HG03520 (cell line): ENCODE data around the gene HIPK3.
"Not testable (repeated sequence)": the region's sequence is repeated elsewhere in the genome, so short reads cannot be mapped to it uniquely, and the experiment has no call there.

ENCODE experiments used
- ATAC-seq: cut with Tn5 transposase; IDR thresholded peaks from one replicate; pipeline ENCODE4 v1.9.1; 2021; ENCODE audit warnings: mild to moderate bottlenecking, moderate library complexity; ENCODE audit not compliant: unreplicated experiment

HIPK3 gene

GRCh38 chr11:33258631-33259205 lies 1.5 kb downstream of the HIPK3 start:
- ATAC-seq: no peak

GRCh38 chr11:33259869-33260268 lies 2.7 kb downstream of the HIPK3 start:
- no peak for ATAC-seq

- ATAC-seq: not testable (repeated sequence)
Measured at GRCh38 chr11:33261350-33261749, 4.2 kb downstream of the HIPK3 start.

GRCh38 chr11:33262011-33262645 lies 4.9 kb downstream of the HIPK3 start:
- no peak for ATAC-seq

GRCh38 chr11:33263549-33263948 lies 6.4 kb downstream of the HIPK3 start:
- ATAC-seq: no peak

GRCh38 chr11:33264926-33265325 lies 7.7 kb downstream of the HIPK3 start:
- ATAC-seq: no peak

GRCh38 chr11:33266393-33267215 lies 9.4 kb downstream of the HIPK3 start:
- no peak for ATAC-seq

GRCh38 chr11:33268945-33269540 lies 11.9 kb downstream of the HIPK3 start:
- no peak for ATAC-seq

GRCh38 chr11:33269822-33270221 lies 12.6 kb downstream of the HIPK3 start:
- ATAC-seq: no peak

GRCh38 chr11:33271059-33271458 lies 13.9 kb downstream of the HIPK3 start:
- ATAC-seq: no peak

- ATAC-seq: no peak
Measured at GRCh38 chr11:33272338-33273107, 15.3 kb downstream of the HIPK3 start.

- no peak for ATAC-seq
Measured at GRCh38 chr11:33273656-33274055, 16.5 kb downstream of the HIPK3 start.

- ATAC-seq: no peak
Measured at GRCh38 chr11:33280411-33280810, 23.2 kb downstream of the HIPK3 start.

GRCh38 chr11:33281758-33282157 lies 24.6 kb downstream of the HIPK3 start:
- no peak for ATAC-seq

- ATAC-seq: no peak
Measured at GRCh38 chr11:33284818-33285217, 27.6 kb downstream of the HIPK3 start.

GRCh38 chr11:33290319-33290718 lies 33.1 kb downstream of the HIPK3 start:
- ATAC-seq: no peak

GRCh38 chr11:33291004-33291777 lies 34.0 kb downstream of the HIPK3 start:
- ATAC-seq: peak; percentile 53

- ATAC-seq: no peak
Measured at GRCh38 chr11:33292311-33292710, 35.1 kb downstream of the HIPK3 start.

GRCh38 chr11:33294224-33294623 lies 37.0 kb downstream of the HIPK3 start:
- no peak for ATAC-seq

- no peak for ATAC-seq
Measured at GRCh38 chr11:33294797-33295196, 37.6 kb downstream of the HIPK3 start.
